ENCODE data around the gene ENGASE.

The ENGASE gene

DNA sequence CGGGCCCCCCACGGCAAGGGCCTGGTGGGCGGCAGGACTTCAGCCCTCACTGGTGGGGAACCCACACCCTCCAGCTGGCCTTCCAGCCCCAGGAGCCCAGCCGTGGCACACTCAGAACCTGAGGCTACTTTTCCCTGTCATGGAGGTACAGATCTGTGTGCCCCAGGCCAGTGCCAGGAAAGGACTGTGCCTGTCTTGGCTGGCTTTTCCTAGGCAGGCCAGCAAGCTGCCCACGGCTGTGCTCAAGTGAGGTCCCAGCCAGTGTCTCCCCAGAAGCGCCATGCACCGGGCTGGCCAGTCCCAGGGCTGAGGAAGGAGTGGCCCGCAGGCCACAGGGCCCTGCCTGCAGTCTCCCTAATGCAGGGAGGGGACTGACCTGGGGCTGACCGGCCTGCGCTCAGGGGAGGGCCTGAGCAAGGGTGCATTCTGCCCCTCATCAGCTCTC lies 16.6 kb downstream of the ENGASE start:
- Histone ChIP-seq H3K79me2 (ENCODE audit: insufficient read depth, low read length) (no peaks in the 10 kb centered on the region), H3K9me2 (ENCODE audit: low read depth, low read length) (no peaks in the 10 kb centered on the region), H3K4me2 (ENCODE audit: low read length) (no peak overlapping the region), H3K9me3 (ENCODE audit: low read length) (no peaks in the 10 kb centered on the region), H3K9ac (ENCODE audit: low read length) (no peak overlapping the region), H3K36me3 (ENCODE audit: insufficient read depth, low read length) (no peaks in the 10 kb centered on the region), H3K4me1 (ENCODE audit: insufficient read depth, low read length, severe bottlenecking) (no peaks in the 10 kb centered on the region), H3K27me3 (ENCODE audit: insufficient read depth, low read length) (no peaks in the 10 kb centered on the region), H3F3A (ENCODE audit: insufficient read depth, low read length) (no peaks in the 10 kb centered on the region), H4K20me1 (ENCODE audit: insufficient read depth, low read length) (no peaks in the 10 kb centered on the region), H3K4me3 (ENCODE audit: low read depth, low read length, poor library complexity, severe bottlenecking) (no peak overlapping the region), H2AFZ (ENCODE audit: low read length) (no peak overlapping the region), H3K27ac (ENCODE audit: low read depth, low read length, poor library complexity, severe bottlenecking) (no peak overlapping the region)
- no peak for TF ChIP-seq EZH2 (IDR thresholded peaks at IDR 0.05; ENCODE audit: borderline replicate concordance, low read length)
- TF ChIP-seq, protein P1, sequence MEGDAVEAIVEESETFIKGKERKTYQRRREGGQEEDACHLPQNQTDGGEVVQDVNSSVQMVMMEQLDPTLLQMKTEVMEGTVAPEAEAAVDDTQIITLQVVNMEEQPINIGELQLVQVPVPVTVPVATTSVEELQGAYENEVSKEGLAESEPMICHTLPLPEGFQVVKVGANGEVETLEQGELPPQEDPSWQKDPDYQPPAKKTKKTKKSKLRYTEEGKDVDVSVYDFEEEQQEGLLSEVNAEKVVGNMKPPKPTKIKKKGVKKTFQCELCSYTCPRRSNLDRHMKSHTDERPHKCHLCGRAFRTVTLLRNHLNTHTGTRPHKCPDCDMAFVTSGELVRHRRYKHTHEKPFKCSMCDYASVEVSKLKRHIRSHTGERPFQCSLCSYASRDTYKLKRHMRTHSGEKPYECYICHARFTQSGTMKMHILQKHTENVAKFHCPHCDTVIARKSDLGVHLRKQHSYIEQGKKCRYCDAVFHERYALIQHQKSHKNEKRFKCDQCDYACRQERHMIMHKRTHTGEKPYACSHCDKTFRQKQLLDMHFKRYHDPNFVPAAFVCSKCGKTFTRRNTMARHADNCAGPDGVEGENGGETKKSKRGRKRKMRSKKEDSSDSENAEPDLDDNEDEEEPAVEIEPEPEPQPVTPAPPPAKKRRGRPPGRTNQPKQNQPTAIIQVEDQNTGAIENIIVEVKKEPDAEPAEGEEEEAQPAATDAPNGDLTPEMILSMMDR (IDR thresholded peaks at IDR 0.05; ENCODE audit: low read length), result no peak

DNA sequence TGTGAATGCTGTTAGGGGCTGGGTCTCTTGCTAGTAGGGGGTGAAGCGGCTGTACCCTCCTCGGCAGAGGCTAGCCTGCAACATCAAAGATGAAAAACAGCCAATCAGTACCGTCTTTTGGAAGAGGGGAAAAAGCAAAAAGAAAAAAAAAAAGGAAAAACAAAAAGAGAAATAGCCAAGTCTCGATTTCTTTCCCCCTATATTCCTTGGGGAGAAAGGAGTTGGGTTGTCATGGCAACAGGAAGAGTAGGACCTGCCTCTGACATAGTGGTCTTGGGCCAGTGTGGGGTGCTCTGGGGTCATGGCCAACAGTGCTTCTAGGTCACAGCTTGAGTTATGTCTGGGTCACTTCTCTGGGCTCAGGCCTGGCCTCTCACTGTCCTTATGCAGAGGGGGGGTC lies 17.9 kb downstream of the ENGASE start:
- H3K36me3 ChIP-seq (ENCODE audit: insufficient read depth, low read length), result no peaks in the 10 kb centered on the region
- H3K4me2 ChIP-seq (ENCODE audit: low read length), result no peak overlapping the region
- TF ChIP-seq, protein P1 (IDR thresholded peaks at IDR 0.05; ENCODE audit: low read length), result no peak
- TF ChIP-seq EZH2 (IDR thresholded peaks at IDR 0.05; ENCODE audit: borderline replicate concordance, low read length), result no peak
- no peaks in the 10 kb centered on the region for H4K20me1 ChIP-seq (ENCODE audit: insufficient read depth, low read length)
- no peak overlapping the region for H2AFZ ChIP-seq (ENCODE audit: low read length)
- H3K4me3 ChIP-seq (ENCODE audit: low read depth, low read length, poor library complexity, severe bottlenecking), result no peak overlapping the region
- H3K4me1 ChIP-seq (ENCODE audit: insufficient read depth, low read length, severe bottlenecking), result no peaks in the 10 kb centered on the region
- H3K27me3 ChIP-seq (ENCODE audit: insufficient read depth, low read length), result no peaks in the 10 kb centered on the region
- H3F3A ChIP-seq (ENCODE audit: insufficient read depth, low read length), result no peaks in the 10 kb centered on the region
- no peaks in the 10 kb centered on the region for H3K9me3 ChIP-seq (ENCODE audit: low read length)
- H3K9me2 ChIP-seq (ENCODE audit: low read depth, low read length), result no peaks in the 10 kb centered on the region
- no peaks in the 10 kb centered on the region for H3K79me2 ChIP-seq (ENCODE audit: insufficient read depth, low read length)
- no peak overlapping the region for H3K9ac ChIP-seq (ENCODE audit: low read length)
- H3K27ac ChIP-seq (ENCODE audit: low read depth, low read length, poor library complexity, severe bottlenecking), result no peak overlapping the region

DNA sequence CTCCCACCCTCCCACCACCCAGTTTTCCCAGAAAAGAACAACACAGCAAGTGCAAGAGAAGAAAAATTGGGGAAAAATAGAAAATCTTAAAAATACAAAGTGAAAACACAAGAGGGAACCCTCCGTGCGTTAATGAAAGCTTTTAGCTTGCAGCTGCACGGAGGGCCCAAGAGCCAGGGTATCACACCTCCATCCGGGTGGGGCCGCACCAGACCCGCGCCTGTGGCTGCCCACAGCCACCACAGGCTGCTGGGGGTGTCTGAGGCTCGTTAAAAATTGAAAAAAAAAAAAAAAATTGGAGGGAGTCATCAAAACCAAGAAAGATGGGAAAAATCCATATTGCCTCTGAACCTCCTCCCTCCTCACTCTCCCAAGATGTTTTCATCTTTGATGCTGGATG lies 18.6 kb downstream of the ENGASE start:
- Histone ChIP-seq H3K9me2 (ENCODE audit: low read depth, low read length) (no peaks in the 10 kb centered on the region), H4K20me1 (ENCODE audit: insufficient read depth, low read length) (no peaks in the 10 kb centered on the region), H2AFZ (ENCODE audit: low read length) (no peak overlapping the region), H3K79me2 (ENCODE audit: insufficient read depth, low read length) (no peaks in the 10 kb centered on the region), H3K9ac (ENCODE audit: low read length) (no peak overlapping the region), H3K36me3 (ENCODE audit: insufficient read depth, low read length) (no peaks in the 10 kb centered on the region), H3K4me1 (ENCODE audit: insufficient read depth, low read length, severe bottlenecking) (no peaks in the 10 kb centered on the region), H3K4me3 (ENCODE audit: low read depth, low read length, poor library complexity, severe bottlenecking) (no peak overlapping the region), H3K27me3 (ENCODE audit: insufficient read depth, low read length) (no peaks in the 10 kb centered on the region), H3K9me3 (ENCODE audit: low read length) (no peaks in the 10 kb centered on the region), H3K4me2 (ENCODE audit: low read length) (no peak overlapping the region), H3K27ac (ENCODE audit: low read depth, low read length, poor library complexity, severe bottlenecking) (no peak overlapping the region), H3F3A (ENCODE audit: insufficient read depth, low read length) (no peaks in the 10 kb centered on the region)
- no peak for TF ChIP-seq EZH2 (IDR thresholded peaks at IDR 0.05; ENCODE audit: borderline replicate concordance, low read length)
- TF ChIP-seq, protein P1 (IDR thresholded peaks at IDR 0.05; ENCODE audit: low read length), result no peak

All from OCI-LY1 (cell line).